ENCODE data around the gene CLCNKB. TPM values are rescaled to one million over a fixed set of nuclear protein-coding genes. Genes with fewer than 3 reads are reported as not detected.
A peak's percentile ranks its signal among the peaks of the same experiment; 100 is the strongest.

The CLCNKB gene
- total and polyA plus RNA-seq, 2 of the 13 experiments (the other 11 are each of a cell fraction or from before 2014, with no cell fraction given): 0.04 TPM; not detected in 1

- Histone ChIP-seq H3K4me3 (replicated peaks in 1 of 3; ENCODE audit: insufficient read depth in 1 of 3, low read depth in 2 of 3, low read length in 3 of 3) (no peak overlapping the region), H3K4me2 (ENCODE audit: low read depth, low read length) (no peak overlapping the region; the same call in 1 of the 2 replicates), H3K9ac (ENCODE audit: insufficient read depth, low read depth, low read length) (no peak overlapping the region), H2AFZ (ENCODE audit: low read length) (no peak overlapping the region), H3K9me3 (ENCODE audit: low read length) (no peaks in the 10 kb centered on the region), H3K27ac (ENCODE audit: extremely low read length, insufficient read depth, low read length) (no peak overlapping the region), H3K4me1 (ENCODE audit: insufficient read depth, low read length) (peaks cover 42% of the 10 kb centered on the region), H3K27me3 (ENCODE audit: control insufficient read depth in 1 of 2, insufficient read depth in 2 of 2, low read length in 2 of 2) (peaks cover 3 to 68% of the 10 kb centered on the region in 2 experiments), H3K79me2 (ENCODE audit: insufficient read depth, low read length) (no peaks in the 10 kb centered on the region), H3K36me3 (replicated peaks in 1 of 2; ENCODE audit: control insufficient read depth in 1 of 2, insufficient read depth in 2 of 2, low read length in 2 of 2) (no peaks in the 10 kb centered on the region), H4K20me1 (ENCODE audit: insufficient read depth, low read length) (no peaks in the 10 kb centered on the region)
- intact Hi-C loops (cut with micrococcal nuclease; ENCODE audit: unreplicated experiment) (loop anchor here (10.0 kb wide), 1 partner anchor 73 kb away; no protein-coding TSS in a partner anchor), in situ Hi-C loops (cut with HindIII; ENCODE audit: extremely low pct_ligation_motif_present, low pct_unique_long_range_greater_than_20kb) (no loop called here)
- BruUV-seq (replicated peaks): no TSS peak
- ChIA-PET CTCF (ENCODE audit: low intra/inter-chr PET ratio, low total read pairs) (no interaction called here), POLR2A (no interaction called here)
- no peak for DNase-seq (ENCODE audit: low spot score)
- no peak for FAIRE-seq
- ATAC-seq: no peak
- WGBS (ENCODE audit: low lambda C conversion rate): 33% methylated on average over 3 of the region's 5 CpGs
- TF ChIP-seq HNRNPH1 (optimal IDR thresholded peaks at IDR 0.05; ENCODE audit: low read depth, low read length) (no peak), ZNF468 (CRISPR knock-in tag; IDR thresholded peaks at IDR 0.05) (0 out of 2 replicates have a peak, but pooled peaks have one; percentile 37), ZNF136 (CRISPR knock-in tag; IDR thresholded peaks at IDR 0.05; ENCODE audit: low read depth) (no peak), ATM (IDR thresholded peaks at IDR 0.05; ENCODE audit: borderline replicate concordance) (no peak)
- TF ChIP-seq, protein P1, sequence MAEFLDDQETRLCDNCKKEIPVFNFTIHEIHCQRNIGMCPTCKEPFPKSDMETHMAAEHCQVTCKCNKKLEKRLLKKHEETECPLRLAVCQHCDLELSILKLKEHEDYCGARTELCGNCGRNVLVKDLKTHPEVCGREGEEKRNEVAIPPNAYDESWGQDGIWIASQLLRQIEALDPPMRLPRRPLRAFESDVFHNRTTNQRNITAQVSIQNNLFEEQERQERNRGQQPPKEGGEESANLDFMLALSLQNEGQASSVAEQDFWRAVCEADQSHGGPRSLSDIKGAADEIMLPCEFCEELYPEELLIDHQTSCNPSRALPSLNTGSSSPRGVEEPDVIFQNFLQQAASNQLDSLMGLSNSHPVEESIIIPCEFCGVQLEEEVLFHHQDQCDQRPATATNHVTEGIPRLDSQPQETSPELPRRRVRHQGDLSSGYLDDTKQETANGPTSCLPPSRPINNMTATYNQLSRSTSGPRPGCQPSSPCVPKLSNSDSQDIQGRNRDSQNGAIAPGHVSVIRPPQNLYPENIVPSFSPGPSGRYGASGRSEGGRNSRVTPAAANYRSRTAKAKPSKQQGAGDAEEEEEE (CRISPR knock-in tag; IDR thresholded peaks at IDR 0.05; ENCODE audit: borderline replicate concordance): no peak
These were observed 28.5 kb downstream of the CLCNKB start for GRCh38 chr1:16072095-16072494.

Measured in HepG2 (cell line).